ENCODE measurements around the gene CCSER1.
A peak's percentile ranks its signal among the peaks of the same experiment; 100 is the strongest.
"Not testable (repeated sequence)": the region's sequence is repeated elsewhere in the genome, so short reads cannot be mapped to it uniquely, and the experiment has no call there.

CCSER1 gene

DNA sequence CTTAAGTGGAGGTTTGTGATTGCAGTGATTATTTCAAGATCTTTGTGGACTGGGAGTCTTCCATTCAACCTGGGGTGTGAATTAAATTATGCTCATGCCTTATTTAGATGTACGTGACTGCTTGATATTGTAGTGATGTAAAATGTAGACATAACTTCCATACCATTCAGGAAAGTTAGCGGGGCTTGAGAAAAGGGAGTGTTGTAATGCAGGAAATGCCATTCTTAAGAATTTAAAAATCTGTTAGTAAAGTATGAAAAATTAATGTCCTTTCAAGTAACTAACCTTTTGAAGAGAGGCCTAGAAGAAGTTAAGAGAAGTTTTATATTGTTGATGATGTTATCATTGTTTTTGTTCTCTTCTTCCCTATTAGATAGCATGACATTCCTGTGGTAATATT, 318.2 kb downstream of the CCSER1 start:
- DNase-seq (ENCODE audit: low read depth) = peak; percentile 70

DNA sequence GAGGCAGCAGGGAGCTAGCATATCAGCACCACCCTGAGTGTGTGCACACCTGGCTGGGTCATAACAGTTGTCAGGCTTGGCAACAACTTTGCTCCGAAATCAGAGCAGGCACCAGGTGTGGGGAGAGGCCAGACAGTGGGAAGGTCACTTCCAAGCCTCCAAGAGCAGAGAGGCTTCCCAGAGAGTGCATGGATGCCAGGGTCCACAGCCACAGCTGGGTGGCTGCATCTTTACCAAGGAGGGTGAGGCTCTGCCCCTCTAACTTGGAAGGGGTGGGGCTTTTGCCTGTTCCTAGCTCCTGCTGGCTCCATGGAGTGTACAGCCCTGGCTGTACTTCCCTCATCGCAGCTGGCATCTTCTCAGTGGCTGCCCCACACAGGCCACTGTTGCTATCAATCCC, 322.4 kb downstream of the CCSER1 start:
- no peak for DNase-seq (ENCODE audit: low read depth)

DNA sequence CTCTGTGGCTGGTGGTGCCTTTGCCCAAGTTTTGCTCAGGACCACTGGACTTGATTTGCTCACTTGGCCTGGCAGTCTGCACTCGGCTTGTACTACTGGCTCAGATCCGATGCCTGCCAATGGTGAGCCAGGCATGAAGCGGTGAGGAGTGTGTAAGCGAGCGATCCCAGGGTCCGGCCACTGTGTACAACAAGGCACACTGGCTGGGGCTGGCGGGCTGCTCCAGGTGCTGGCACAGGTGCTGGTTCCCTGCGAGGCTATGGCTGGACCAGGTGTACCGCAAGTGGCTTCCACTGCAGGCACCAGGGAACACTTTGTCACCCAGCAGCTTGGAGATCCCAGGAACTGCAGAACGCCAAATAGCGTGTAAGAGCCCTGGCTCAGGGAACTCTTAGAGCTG, 329.7 kb downstream of the CCSER1 start:
- no peak for DNase-seq (ENCODE audit: low read depth)

DNA sequence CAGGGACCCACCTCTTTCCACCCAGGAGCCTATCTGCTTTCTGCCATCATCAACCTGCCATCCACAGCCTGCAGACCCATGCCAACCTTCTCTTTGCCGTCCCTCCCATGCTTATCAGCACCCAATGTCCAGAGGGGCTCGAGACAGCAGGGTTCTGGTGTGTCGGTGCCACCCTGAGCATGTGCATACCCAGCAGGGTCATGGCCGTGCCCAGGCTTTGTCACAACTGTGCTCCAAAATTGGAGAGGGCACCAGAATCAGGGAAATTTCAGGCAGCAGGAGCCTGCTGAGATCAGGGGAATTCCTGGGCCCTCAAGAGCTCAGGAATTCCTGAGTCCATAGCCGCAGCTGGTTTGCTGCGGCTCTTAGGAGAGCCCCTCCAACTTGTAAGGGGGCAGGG, 330.6 kb downstream of the CCSER1 start:
- DNase-seq (ENCODE audit: low read depth) = no peak

DNA sequence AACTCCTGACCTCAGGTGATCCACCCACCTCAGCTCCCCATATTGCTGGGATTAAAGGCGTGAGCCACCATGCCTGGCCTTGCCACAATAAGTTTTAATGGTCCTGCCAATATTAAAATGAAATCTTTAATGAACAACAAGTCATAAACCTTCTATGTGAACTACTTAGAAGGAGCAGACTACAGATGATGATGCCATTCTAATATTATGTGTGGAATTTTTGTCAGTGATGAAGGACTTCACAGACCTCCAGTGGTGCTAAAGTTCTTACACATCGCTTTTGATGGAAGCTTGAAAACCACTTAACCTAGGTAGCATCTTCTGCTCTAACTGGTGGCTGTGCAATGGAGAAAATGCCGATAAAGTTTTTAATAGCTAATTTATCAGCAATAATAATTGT, 331.4 kb downstream of the CCSER1 start:
- DNase-seq (ENCODE audit: low read depth) = peak; percentile 44

DNA sequence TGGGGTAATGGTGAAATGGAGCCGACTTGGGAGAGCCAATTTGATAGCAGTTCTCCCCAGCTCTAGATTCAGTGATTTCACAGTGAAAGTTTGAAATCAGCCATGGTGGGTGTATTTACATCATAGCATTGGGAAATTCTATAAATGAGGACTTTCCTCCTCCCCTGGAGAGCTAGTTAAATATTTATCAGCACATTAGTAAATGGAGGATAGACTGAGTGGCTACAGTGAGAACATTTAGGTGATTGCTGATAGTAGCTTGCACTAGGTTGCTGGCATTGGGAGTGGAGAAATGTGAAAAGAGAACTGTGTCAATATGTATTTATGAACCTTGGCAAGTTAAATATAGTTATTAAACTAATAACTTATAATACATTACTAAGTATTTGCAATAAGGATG, 347.3 kb downstream of the CCSER1 start:
- no peak for DNase-seq (ENCODE audit: low read depth)

DNA sequence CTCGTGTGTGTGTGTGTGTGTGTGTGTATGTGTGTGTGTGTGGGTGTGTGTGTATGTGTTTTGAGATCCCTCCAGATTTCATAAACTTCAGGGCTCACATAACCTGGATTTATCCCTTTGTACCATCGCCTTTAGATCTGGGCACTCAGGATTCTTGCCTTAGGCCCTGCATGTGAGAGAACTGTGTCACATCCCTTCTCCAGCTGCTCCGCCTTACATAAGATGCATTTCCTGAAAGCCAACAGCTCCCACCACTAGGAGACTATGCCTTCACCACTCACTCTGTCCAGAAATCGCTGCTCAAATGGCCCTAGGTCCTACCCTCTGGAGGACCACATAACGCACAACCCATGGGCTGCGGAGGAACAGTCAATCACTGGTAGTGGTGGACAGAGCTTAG, 348.8 kb downstream of the CCSER1 start:
- no peak for DNase-seq (ENCODE audit: low read depth)

DNA sequence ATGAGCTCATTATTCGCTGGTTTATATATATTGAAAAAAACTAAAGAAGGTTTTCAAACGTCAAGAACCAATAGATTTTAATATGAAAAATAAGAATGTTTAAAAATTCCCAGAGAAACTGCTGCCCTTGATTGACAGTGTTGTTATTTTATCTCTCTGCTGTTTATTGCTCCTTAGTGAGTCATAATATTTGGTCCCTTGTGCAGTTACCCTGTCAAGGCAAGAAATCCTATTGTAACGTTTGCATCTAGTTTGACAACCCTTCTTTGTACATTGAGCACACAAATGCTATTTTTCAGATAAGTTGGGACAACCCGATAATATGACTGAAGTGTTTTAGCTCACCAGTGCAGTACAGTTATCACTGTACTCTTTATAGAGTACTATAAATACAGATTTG, 349.4 kb downstream of the CCSER1 start:
- no peak for DNase-seq (ENCODE audit: low read depth)

DNA sequence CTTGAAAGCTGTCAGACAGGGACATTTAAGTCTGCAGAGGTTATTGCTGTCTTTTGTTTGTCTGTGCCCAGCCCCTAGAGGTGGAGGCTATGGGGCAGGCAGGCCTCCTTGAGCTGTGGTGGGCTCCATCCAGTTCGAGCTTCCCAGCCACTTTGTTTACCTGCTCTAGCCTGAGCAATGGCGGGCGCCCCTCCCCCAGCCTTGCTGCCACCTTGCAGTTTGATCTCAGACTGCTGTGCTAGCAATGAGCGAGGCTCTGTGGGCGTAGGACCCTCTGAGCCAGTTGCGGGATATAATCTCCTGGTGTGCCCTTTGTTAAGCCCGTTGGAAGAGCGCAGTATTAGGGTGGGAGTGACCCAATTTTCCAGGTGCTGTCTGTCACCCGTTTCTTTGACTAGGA, 357.7 kb downstream of the CCSER1 start:
- DNase-seq (ENCODE audit: low read depth) = not testable (repeated sequence)

DNA sequence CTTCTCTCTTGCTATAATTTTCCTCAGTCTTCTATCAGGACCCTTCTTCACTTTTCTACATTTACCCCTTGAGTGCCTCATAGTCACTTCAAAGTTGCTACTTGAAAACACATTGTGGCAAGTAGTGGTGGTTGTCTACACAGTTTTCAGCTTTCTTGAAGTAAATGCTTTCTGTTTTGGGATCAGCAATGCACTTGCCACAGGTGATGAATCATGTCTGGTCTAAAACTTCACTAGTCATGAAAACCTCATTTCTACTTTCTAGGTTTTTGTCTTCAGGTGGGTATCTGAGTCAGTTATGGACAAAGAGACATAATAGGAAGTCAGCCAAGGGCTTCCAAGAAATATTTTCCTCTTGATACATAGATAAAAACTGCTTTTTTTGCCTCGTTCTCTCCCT, 359.2 kb downstream of the CCSER1 start:
- DNase-seq (ENCODE audit: low read depth) = no peak

DNA sequence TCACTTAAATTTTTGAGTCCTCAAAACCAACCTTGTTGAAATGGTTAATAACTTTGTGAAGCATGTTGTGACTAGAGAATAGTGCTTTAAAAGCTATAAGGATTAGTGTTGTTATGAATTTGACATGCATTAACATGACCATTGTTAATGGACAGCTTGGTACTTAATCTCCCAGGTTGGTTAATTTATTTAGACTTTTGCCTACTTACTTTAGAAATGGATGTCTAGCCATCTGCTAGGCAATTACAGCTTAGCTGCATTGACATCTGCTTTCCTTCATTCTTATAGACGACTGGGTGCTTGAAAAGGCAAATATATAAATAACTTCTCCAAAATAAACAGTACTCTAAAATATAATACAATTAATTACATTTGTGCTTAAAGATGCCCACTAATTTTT, 368.0 kb downstream of the CCSER1 start:
- DNase-seq (ENCODE audit: low read depth) = no peak

DNA sequence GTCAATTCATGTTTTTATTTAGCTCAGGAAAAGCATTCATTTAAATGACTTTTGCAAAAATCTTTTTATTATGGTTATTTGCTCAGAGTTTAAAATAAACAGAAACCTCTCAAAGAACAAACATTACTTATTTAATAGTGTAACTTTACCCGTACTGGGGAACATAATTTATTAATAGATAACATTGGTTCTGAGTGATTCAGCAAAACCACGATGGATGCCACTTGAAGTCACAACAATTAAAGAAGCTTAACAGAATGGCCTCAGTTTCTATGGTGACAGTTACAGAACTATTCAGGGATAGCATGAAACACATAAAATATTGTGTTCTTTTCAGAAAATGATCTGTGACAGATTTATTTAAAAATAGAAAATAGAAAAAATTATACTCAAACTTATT, 368.7 kb downstream of the CCSER1 start:
- no peak for DNase-seq (ENCODE audit: low read depth)

DNA sequence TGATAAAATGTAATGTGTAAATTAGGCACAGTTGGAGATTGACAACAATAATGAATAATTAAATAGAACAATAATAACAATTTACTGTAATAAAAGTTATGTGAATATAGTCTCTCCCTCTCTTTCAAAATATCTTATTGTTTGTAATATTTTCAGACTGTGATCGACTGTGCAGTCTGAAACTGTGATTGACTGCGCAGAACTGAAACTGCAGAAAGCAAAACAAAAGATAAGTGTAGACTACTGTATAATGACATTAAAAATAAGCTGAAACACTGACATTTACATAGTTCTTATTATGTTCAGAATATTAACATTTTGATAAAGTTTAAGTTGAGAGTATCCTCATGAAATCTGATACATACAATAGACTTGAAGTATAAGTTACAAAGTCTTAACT, 371.0 kb downstream of the CCSER1 start:
- DNase-seq (ENCODE audit: low read depth) = no peak

DNA sequence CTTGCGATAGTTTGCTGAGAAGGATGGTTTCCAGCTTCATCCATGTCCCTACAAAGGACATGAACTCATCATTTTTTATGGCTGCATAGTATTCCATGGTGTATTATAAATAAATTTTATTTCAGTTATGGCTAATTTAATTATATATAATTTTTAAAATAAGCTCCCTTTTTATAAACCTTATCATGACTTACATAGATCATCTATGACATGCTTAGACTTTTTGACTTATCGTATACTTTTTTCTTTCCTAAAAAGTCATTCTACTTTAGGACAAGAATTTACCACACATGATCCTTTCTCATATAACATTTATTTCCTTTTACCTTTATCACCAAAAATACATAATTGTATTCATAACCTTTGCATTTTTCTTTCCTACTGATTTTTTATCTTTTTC, 376.5 kb downstream of the CCSER1 start:
- no peak for DNase-seq (ENCODE audit: low read depth)

DNA sequence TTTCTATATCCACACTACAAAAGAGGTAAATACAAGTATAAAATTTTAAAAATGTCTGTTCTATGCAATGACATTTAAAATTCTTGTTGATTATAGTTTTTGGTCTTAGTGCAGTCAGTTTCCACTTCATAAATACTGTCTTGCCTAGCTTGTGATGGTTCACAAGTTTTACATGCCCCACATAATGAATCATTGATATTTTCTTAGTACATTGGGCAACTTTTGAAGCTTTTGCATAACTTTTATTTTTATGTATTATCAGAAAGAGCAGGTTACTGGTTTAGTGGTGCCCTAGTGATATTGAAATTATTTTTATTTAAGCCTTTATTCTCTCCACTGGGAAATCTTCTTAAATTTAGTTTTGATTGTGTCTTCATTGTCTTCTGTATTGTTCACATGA, 388.0 kb downstream of the CCSER1 start:
- peak; percentile 47 for DNase-seq (ENCODE audit: low read depth)

DNA sequence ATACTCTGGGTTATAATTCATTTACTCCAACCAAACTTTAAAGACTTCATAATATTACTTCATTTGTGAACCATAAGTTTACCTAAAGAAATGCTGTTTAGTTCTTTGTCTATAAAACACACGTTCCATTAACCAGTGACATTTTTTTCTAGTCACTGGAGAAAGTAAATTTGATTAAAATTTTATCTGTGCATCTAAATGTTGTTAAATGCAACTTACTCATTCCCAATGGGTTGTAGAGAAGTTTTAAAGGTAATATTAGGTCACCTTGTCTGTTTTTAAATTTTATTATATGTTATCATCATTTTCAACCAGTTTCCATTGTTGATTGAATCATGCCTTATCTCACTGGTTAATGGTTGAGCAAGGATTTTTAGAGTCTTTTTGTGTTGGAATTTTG, 401.4 kb downstream of the CCSER1 start:
- DNase-seq (ENCODE audit: low read depth) = no peak

DNA sequence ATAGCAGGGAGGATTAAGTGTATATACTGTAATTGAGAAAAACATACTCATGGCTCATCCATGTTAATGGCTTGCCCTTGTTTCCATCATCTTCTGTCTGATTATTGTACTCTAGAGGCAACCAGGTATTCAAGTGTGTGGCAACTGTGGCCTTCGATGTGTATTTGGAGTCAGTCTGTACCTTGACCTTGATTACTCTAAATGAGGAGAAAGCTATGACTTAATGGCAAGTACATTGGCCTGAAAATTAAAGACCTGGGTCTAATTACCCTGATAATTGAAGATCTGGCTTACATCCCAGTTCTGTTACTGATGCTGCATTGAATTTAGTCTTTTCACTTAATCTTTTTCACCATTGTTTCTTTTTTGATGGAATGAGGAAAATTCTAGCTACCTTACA, 409.2 kb downstream of the CCSER1 start:
- DNase-seq (ENCODE audit: low read depth) = no peak

DNA sequence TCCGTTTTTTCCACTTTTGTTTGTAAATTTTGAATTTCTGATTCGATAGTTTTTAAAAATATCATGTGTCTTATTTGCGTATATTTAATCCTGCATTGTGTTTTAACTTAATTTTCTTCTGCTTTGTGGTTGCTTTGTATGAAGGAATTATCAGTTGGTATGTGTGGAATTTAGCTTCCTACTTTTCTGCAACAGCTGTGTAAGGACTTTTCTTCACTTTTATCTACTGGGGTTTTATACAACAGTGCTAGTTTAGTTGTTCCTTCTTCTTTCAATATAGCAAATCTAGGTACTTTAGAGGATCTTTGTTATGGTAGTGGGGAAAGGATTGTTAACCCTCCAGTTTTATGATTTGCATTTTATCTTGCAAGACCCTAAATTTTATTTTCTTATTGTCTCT, 410.3 kb downstream of the CCSER1 start:
- DNase-seq (ENCODE audit: low read depth) = peak; percentile 26

DNA sequence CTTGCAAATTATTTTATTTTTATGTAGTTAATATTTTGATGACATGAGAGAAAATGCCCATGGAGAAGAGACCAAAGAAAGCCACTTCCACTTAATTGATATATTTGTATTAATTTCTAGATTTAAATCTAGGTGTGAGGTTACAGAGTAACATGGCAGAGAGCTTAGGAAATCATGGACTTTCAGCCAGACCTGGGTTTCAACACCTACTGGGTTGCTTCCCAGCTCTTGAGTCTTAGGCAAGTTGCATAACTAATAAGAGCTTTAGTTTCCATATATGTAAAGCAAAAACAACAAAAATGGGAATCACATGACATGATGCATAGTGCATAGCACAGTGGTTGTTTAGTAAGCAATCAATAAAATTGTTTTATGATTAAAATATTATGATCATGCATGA, 413.3 kb downstream of the CCSER1 start:
- peak; percentile 5 for DNase-seq (ENCODE audit: low read depth)

DNA sequence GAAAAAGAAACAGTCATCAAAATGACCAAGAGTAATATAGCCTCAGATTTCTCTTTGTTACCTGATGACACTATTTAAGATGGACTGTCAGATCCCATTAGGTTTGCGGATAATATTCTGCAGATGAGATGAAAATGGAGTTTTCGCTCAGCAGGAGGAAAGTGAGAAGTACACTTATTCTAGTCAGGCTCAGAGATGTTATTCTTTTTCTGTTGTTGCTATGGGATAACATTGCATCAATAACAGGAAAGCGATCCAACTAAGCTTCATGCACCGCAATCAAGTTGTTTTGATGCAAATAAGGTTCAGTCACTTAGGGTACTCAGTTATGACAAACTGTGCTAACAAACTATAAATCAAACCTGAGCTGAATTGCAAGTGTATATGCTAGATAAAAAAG, 415.0 kb downstream of the CCSER1 start:
- no peak for DNase-seq (ENCODE audit: low read depth)

DNA sequence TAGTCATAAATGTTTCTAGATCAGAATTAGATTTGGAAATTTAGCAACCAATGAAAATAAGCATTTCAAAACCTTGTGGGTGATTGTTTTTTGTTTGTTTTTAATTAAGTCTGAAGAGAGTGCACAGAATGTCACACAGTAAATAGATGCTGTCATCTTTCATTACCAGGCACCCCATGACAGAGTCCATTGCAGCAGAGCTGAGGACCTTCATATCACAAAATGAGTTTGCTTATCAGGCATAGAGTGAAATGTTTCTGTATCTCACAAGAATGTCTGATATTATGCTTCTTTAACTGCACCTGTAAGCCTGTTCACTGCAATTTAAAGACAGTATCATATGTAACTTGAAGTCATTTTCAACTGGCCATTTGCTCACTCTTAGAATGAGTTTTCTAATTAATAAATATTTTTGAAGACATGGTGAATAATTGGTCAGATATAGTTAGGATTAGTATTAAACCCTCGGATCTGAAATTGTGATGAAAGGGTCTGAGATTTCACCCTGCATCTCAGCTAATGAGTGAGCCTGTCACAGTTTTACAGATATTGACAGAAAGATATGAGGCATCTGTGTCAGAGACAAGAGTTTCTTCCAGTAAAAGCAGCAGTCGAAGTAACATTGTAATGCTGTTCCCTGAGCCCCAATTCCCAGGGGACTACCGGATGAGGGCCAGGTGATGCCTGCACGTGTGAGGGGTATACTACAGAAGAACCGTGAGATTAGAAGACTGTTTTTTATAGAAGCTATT, 416.4 kb downstream of the CCSER1 start:
- DNase-seq (ENCODE audit: low read depth) = no peak

DNA sequence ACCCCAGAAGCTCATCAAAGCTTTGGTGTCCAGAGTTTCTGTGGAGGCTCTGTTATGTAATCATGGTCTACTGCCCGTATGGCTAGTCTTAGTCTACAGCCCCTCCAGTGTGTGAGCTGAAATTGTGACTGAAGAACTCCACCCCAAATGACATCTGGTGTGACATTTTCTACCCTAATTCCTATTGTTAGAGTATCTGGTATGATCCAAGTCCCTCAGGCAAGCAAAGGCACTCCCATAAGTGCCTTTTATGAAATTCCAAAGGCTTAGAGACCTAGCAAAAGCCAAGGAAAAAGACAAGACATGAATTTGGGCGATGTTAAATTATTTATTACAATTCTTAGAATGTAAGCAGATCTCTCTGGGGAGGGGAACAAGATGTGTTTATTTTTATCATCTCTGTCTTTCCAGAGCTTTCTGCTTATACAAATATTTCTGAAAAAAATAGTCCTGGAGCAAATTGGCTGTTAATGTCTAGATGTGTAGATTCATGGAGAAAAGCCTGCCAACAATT, 417.4 kb downstream of the CCSER1 start:
- no peak for DNase-seq (ENCODE audit: low read depth)

DNA sequence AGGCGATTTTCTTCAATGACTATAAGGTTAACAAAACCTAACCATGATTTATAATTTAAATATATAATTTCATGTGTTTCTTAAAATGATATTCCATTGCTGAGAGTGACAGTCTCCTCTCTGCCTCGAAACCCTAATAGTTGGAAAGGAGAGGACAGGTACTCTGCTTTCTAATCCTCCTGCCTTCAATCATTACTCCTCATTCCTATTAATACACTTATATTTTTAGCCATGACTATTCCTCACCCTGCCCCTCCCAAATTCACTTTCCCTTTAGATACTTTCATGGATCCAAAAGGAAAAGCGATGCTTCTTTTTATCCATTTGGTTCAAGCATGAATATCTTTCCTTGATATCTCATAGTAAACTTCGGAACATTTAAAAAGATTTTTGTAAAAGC, 418.2 kb downstream of the CCSER1 start:
- no peak for DNase-seq (ENCODE audit: low read depth)

DNA sequence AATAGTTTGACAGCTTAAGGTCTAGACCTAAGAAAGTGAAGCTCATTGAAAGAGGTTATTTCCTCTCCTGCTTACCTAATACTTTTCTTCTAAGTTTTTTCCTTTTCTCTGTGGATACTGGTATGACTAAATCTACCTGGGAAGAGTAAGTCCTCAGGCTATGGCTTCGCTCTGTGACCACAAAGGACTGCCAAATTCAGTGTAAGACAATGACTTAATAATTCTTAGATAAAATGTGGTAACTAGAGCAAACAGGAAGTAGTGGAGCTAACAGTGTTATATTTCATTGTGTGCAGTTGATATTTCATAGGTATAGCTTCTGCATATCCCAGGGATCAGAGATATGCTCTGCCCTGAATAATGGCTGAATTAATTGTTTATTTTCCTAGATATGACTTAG, 418.9 kb downstream of the CCSER1 start:
- peak; percentile 1 for DNase-seq (ENCODE audit: low read depth)
